ENCODE measurements around the gene DENND1B.
A peak's percentile ranks its signal among the peaks of the same experiment; 100 is the strongest.

Gene DENND1B
- 20.7 to 110 (median 66.2) reads per million in 17 experiments for total RNA-seq

- peak; percentile 63 to 86 (median 76) for DNase-seq
Measured at GRCh38 chr1:197775282-197776262, at the start of gene DENND1B. DENND1B (minus strand) TSS chr1:197775480; CDS start chr1:197775155, 325 bp downstream.

DNA sequence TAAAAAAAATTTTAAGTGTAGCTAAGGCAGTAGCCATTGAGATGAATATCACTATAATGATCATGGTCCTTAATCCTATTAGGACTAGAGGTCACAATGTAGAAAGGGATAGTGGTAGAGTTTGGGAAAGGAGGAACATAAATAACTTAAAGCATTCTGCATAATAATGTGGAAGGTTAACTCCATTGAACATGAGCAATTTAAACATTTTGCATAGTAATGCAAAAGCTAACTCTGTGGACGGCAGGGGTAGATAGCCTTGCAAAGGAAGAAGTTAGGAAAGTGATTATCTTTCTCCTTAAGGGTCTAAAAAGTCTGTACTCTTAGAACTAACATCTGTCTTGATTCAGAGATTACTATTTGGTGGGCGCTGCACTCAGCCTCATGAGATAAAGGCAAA is 39.0 kb upstream of the DENND1B start:
- no peak for DNase-seq

GRCh38 chr1:197813741-197814140 is 38.5 kb upstream of the DENND1B start:
- no peak for DNase-seq

GRCh38 chr1:197811769-197812168 is 36.5 kb upstream of the DENND1B start:
- no peak for DNase-seq

- no peak for DNase-seq
Measured at GRCh38 chr1:197810812-197811211, 35.5 kb upstream of the DENND1B start.

GRCh38 chr1:197808880-197809279 is 33.6 kb upstream of the DENND1B start:
- DNase-seq: peak in 3 of 4 experiments; percentile 11 to 19 (median 12)

- no peak for DNase-seq
Measured at GRCh38 chr1:197807739-197808453, 32.6 kb upstream of the DENND1B start.

- no peak for DNase-seq
Measured at GRCh38 chr1:197807216-197807615, 31.9 kb upstream of the DENND1B start.

GRCh38 chr1:197806718-197807117 is 31.4 kb upstream of the DENND1B start:
- no peak for DNase-seq

GRCh38 chr1:197801684-197802083 is 26.4 kb upstream of the DENND1B start:
- no peak for DNase-seq

DNA sequence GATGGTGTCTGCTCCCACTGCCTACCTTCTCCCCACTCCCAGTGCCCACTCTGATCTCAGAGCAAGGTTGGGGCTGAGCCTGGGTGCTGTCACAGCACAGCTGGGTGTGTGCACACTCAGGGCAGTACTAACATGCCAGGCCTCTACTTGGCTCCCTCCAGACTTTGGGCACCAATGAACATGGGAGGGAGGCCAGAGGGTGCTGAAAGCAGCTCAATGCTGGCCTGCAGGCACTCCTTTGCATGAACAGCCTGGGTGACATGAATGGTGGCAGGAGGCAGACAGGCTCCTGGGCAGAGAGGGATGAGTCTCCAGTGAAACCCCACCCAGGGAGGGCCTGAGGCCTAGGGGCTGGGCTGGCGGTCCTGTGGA is 25.8 kb upstream of the DENND1B start:
- DNase-seq: no peak

DNA sequence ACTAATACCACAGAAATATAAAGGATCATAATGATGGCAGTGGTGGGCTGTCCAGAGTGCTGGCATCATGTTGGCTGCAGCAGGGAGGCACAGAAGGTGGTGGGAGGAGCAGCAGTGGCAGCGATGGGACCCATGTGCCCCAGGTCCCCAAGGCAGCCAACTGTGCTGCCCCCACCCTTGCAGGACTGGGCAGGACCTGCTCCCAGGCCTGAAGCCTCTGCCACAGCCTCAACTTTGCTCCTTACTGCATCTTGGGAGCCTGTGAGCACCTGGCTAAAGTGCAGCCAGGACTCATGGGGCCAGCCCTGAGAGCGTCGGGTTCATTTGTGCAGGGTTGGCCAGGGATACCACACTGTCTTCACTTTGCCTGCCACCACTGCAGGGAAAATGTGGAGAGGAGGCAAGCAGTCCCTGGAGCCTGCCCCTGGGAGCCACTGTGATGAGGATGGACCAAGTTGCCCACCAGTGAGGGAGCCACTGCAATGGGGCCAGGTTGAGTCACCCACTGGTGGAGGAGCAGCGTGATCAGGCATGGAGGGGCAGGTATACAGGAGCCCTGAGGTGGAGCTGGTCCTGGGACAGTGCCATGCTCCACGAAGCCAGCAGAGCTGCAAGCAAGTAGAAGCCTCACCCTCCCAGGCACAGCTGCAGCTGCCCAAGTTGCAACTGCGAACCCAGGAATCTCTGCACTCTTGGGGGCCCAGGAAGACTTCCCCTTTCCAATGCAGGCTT is 25.3 kb upstream of the DENND1B start:
- DNase-seq: no peak

GRCh38 chr1:197799271-197799670 is 24.0 kb upstream of the DENND1B start:
- no peak for DNase-seq

DNA sequence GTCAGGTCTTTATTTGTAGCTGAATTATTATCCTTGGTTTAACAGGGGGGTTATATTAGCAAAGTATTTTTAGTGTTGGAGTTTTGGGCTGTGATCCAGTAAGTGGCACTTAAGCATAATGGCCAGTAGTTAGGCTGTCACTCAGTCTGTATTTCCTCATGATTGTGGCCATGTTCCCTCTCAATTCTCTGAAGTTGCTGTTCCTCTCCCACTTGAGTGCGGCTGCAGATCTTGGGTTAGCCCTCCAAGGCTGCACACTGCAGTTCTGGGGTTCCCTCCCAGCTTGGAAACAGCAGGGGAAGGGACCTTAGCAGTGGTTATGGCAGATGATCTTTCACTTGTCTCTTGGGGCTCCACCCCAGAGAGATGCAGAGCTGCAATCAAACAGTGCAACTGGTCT is 23.2 kb upstream of the DENND1B start:
- no peak for DNase-seq

- no peak for DNase-seq
Measured at GRCh38 chr1:197797010-197797409, 21.7 kb upstream of the DENND1B start.

DNA sequence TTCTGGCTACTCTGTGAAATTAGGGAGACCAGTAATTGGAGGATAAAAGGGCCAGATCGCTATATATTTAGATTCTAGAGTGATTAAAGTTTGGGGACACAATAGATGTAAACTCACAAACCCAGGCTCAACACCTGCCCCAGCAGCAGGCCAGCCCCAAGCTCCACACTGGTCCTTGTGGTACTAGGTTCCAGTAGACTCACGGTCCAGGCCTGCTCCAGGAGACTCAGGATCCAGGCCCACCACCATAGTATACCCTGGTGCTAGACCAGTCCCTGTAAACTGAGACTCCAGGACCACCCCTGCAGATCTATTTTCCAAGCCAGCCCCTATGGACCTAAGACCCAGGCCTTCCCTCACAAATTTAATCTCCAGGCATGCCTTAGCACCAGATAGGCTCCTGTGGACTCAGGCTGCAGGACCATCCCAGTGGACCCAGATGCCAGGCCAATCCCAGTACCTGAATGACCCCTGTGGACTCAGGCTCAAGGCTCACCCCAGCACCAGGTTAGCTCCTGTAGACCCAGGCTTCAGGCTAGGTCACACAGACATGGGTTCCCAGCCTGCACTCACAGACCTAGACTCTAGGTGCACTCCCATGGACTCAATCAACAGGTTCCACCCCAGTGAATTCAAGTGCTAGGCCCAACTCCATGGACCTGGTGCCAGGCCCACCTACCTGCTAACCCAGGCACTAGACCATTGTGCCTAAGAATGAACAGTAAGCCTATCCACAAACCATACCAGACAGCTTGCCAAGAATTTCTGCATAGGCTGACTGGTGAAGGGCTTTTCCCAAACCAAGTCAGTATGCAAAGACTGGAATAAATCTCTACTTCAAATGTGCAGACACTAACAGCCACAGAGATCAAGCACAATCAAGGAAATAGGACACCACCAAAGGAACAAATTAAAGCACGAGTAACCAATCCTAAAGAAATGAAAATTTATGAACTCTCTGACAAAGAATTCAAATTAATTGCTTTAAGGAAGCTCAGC is 13.8 kb upstream of the DENND1B start:
- no peak for DNase-seq

GRCh38 chr1:197787623-197788536 is 12.6 kb upstream of the DENND1B start:
- DNase-seq: no peak

GRCh38 chr1:197787056-197787455 is 11.8 kb upstream of the DENND1B start:
- no peak for DNase-seq

GRCh38 chr1:197786280-197786679 is 11.0 kb upstream of the DENND1B start:
- no peak for DNase-seq

DNA sequence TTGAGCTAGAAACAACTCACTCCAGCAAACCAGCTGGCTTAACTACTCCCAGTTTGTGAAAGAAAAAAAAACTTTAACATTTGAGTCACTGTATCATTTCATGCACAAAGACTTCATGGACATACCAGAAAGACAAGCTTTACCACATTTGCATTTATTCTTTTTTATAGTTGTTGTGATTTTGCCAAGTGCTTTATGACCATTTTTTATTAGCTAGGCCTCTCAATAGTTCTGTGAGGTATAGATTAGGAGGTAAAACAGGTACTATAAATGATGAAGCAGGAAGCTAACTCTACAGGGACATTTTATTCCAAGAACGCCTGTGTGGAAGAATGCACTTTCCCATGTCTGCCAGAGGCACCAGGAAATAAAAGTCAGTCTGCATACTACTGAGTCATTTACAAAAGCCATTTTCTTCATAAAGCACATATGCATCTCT is 8.2 kb upstream of the DENND1B start:
- DNase-seq: no peak

Data from suppressor macrophage (primary cell).